ENCODE data around the gene FAN1. TPM values are rescaled to one million over a fixed set of nuclear protein-coding genes. Genes with fewer than 3 reads are reported as not detected.

Gene FAN1
- polyA plus RNA-seq, 1 of the 3 experiments (the other 2 are of a cell fraction): 5.7 TPM

- Histone ChIP-seq H3K27me3 (ENCODE audit: insufficient read depth) (no peaks in the 10 kb centered on the region), H3K27ac (ENCODE audit: low read depth in 2 of 2, low read length in 1 of 2) (0 out of 4 replicates have a peak overlapping the region, but pooled peaks of 1 of the 2 experiments have one; percentile 23), H2AFZ (ENCODE audit: low read depth) (no peak overlapping the region), H3K9ac (no peak overlapping the region), H3K4me3 (ENCODE audit: low read depth in 2 of 2, low read length in 1 of 2) (no peak overlapping the region), H3K4me1 (ENCODE audit: control insufficient read depth in 1 of 2, insufficient read depth in 2 of 2, low read depth in 1 of 2, low read length in 1 of 2) (peaks cover 0 to 19% of the 10 kb centered on the region in 2 experiments; a peak in 1 of 4 replicates), H3K79me2 (ENCODE audit: insufficient read depth) (no peaks in the 10 kb centered on the region), H3K9me3 (no peaks in the 10 kb centered on the region), H3K4me2 (no peak overlapping the region), H3F3A (replicated peaks; ENCODE audit: insufficient read depth) (peaks cover 6% of the 10 kb centered on the region), H4K20me1 (ENCODE audit: insufficient read depth) (no peaks in the 10 kb centered on the region), H3K36me3 (replicated peaks in 1 of 2; ENCODE audit: control insufficient read depth in 1 of 2, insufficient read depth in 2 of 2, low read length in 1 of 2) (peaks cover 58 to 62% of the 10 kb centered on the region in 2 experiments), H3K9me2 (no peaks in the 10 kb centered on the region)
- 97% methylated on average over 7 of the region's 7 CpGs for WGBS (ENCODE audit: low lambda C conversion rate)
- CTCF ChIA-PET: interaction anchor here (1.1 to 1.2 kb wide), 2 partner anchors 43 to 535 kb away, joined by 3 to 4 read pairs; no protein-coding TSS in a partner anchor
- POLR2A ChIA-PET: no interaction called here
- no peak for DNase-seq
- TF ChIP-seq FOXJ3 (CRISPR knock-in tag; IDR thresholded peaks at IDR 0.05) (no peak), RFX5 (IDR thresholded peaks at IDR 0.05; ENCODE audit: low read length) (no peak), TEAD4 (IDR thresholded peaks at IDR 0.05; ENCODE audit: borderline replicate concordance, insufficient read depth) (no peak), CHD2 (IDR thresholded peaks at IDR 0.05; ENCODE audit: low read length, partially characterized antibody) (no peak), SMC3 (IDR thresholded peaks at IDR 0.05; ENCODE audit: low read depth, low read length) (no peak), EZH2phosphoT487 (IDR thresholded peaks at IDR 0.05; ENCODE audit: borderline replicate concordance, low read depth) (no peak), USF2 (IDR thresholded peaks at IDR 0.05; ENCODE audit: borderline replicate concordance, low read depth, low read length) (no peak), TCF12 (IDR thresholded peaks at IDR 0.05) (no peak), RAD21 (IDR thresholded peaks at IDR 0.05; ENCODE audit: low read length) (no peak), RCOR1 (IDR thresholded peaks at IDR 0.05; ENCODE audit: low read length) (no peak), GATA2 (CRISPR knock-in tag; IDR thresholded peaks at IDR 0.05) (no peak)
- TF ChIP-seq, protein P1, sequence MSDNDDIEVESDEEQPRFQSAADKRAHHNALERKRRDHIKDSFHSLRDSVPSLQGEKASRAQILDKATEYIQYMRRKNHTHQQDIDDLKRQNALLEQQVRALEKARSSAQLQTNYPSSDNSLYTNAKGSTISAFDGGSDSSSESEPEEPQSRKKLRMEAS (IDR thresholded peaks at IDR 0.05; ENCODE audit: low read depth): no peak
- TF ChIP-seq, protein P2, sequence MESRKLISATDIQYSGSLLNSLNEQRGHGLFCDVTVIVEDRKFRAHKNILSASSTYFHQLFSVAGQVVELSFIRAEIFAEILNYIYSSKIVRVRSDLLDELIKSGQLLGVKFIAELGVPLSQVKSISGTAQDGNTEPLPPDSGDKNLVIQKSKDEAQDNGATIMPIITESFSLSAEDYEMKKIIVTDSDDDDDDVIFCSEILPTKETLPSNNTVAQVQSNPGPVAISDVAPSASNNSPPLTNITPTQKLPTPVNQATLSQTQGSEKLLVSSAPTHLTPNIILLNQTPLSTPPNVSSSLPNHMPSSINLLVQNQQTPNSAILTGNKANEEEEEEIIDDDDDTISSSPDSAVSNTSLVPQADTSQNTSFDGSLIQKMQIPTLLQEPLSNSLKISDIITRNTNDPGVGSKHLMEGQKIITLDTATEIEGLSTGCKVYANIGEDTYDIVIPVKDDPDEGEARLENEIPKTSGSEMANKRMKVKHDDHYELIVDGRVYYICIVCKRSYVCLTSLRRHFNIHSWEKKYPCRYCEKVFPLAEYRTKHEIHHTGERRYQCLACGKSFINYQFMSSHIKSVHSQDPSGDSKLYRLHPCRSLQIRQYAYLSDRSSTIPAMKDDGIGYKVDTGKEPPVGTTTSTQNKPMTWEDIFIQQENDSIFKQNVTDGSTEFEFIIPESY (IDR thresholded peaks at IDR 0.05; ENCODE audit: borderline replicate concordance, low read depth): no peak
- TF ChIP-seq, protein P3, sequence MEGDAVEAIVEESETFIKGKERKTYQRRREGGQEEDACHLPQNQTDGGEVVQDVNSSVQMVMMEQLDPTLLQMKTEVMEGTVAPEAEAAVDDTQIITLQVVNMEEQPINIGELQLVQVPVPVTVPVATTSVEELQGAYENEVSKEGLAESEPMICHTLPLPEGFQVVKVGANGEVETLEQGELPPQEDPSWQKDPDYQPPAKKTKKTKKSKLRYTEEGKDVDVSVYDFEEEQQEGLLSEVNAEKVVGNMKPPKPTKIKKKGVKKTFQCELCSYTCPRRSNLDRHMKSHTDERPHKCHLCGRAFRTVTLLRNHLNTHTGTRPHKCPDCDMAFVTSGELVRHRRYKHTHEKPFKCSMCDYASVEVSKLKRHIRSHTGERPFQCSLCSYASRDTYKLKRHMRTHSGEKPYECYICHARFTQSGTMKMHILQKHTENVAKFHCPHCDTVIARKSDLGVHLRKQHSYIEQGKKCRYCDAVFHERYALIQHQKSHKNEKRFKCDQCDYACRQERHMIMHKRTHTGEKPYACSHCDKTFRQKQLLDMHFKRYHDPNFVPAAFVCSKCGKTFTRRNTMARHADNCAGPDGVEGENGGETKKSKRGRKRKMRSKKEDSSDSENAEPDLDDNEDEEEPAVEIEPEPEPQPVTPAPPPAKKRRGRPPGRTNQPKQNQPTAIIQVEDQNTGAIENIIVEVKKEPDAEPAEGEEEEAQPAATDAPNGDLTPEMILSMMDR (IDR thresholded peaks at IDR 0.05): no peak
- TF ChIP-seq, protein P4, sequence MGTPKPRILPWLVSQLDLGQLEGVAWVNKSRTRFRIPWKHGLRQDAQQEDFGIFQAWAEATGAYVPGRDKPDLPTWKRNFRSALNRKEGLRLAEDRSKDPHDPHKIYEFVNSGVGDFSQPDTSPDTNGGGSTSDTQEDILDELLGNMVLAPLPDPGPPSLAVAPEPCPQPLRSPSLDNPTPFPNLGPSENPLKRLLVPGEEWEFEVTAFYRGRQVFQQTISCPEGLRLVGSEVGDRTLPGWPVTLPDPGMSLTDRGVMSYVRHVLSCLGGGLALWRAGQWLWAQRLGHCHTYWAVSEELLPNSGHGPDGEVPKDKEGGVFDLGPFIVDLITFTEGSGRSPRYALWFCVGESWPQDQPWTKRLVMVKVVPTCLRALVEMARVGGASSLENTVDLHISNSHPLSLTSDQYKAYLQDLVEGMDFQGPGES (IDR thresholded peaks at IDR 0.05; ENCODE audit: low read depth, low read length): no peak
Measured at GRCh38 chr15:30953183-30953582, 49.5 kb downstream of the FAN1 start.
